ENCODE measurements around the gene KPNA6.
A peak's percentile ranks its signal among the peaks of the same experiment; 100 is the strongest.

The KPNA6 gene

GRCh38 chr1:32221581-32221979 lies 113.7 kb downstream of the KPNA6 start:
- DNase-seq: no peak

- DNase-seq: peak; percentile 97
These were observed 114.3 kb downstream of the KPNA6 start, which contains the start of the genes EIF3I and TMEM234 for GRCh38 chr1:32221980-32222755. Gene EIF3I (plus strand): TSS chr1:32222407. CDS start chr1:32222442, 35 bp downstream. Gene TMEM234 (minus strand): TSS chr1:32222353. CDS start chr1:32222322, 31 bp downstream.

GRCh38 chr1:32223683-32224082 lies 115.8 kb downstream of the KPNA6 start:
- no peak for DNase-seq

GRCh38 chr1:32224285-32224684 lies 116.4 kb downstream of the KPNA6 start:
- DNase-seq: no peak
